NCI-H187 (cell line): ENCODE data around the gene KRT80.

Experiments
- DNase-seq, 2 experiments: peaks; one replicate each; lab custom pipeline; 2025; lab: John Stamatoyannopoulos, UW

The KRT80 gene

GRCh38 chr12:52198454-52199215 lies 6.8 kb upstream of the KRT80 start:
- no peak for DNase-seq

- no peak for DNase-seq
Measured at GRCh38 chr12:52197371-52198231, 5.8 kb upstream of the KRT80 start.

- DNase-seq: no peak
Measured at GRCh38 chr12:52195065-52195730, 3.4 kb upstream of the KRT80 start.

- DNase-seq: no peak
Measured at GRCh38 chr12:52193991-52194390, 2.2 kb upstream of the KRT80 start.

GRCh38 chr12:52193532-52193931 lies 1.7 kb upstream of the KRT80 start:
- no peak for DNase-seq

- DNase-seq: no peak
Measured at GRCh38 chr12:52190860-52191729, 719 bp downstream of the KRT80 start.

GRCh38 chr12:52189376-52190174 lies 2.2 kb downstream of the KRT80 start:
- no peak for DNase-seq

- no peak for DNase-seq
Measured at GRCh38 chr12:52188658-52189057, 3.2 kb downstream of the KRT80 start.

- no peak for DNase-seq
Measured at GRCh38 chr12:52187640-52188039, 4.2 kb downstream of the KRT80 start.

- no peak for DNase-seq
Measured at GRCh38 chr12:52187206-52187605, 4.6 kb downstream of the KRT80 start.

GRCh38 chr12:52186118-52186840 lies 5.5 kb downstream of the KRT80 start:
- DNase-seq: no peak

- DNase-seq: no peak
Measured at GRCh38 chr12:52185400-52185967, 6.3 kb downstream of the KRT80 start.

GRCh38 chr12:52184813-52185212 lies 7.0 kb downstream of the KRT80 start:
- DNase-seq: no peak

- no peak for DNase-seq
Measured at GRCh38 chr12:52183971-52184370, 7.8 kb downstream of the KRT80 start.

GRCh38 chr12:52183544-52183910 lies 8.3 kb downstream of the KRT80 start:
- DNase-seq: no peak

GRCh38 chr12:52182898-52183543 lies 8.8 kb downstream of the KRT80 start:
- DNase-seq: no peak

GRCh38 chr12:52182384-52182783 lies 9.4 kb downstream of the KRT80 start:
- no peak for DNase-seq

GRCh38 chr12:52181746-52182145 lies 10.1 kb downstream of the KRT80 start:
- peak; percentile 35 to 42 for DNase-seq

- DNase-seq: no peak
Measured at GRCh38 chr12:52180971-52181628, 10.7 kb downstream of the KRT80 start.
